ENCODE measurements around the gene MRAS.
"Not testable (repeated sequence)": the region's sequence is repeated elsewhere in the genome, so short reads cannot be mapped to it uniquely, and the experiment has no call there.

The MRAS gene

DNA sequence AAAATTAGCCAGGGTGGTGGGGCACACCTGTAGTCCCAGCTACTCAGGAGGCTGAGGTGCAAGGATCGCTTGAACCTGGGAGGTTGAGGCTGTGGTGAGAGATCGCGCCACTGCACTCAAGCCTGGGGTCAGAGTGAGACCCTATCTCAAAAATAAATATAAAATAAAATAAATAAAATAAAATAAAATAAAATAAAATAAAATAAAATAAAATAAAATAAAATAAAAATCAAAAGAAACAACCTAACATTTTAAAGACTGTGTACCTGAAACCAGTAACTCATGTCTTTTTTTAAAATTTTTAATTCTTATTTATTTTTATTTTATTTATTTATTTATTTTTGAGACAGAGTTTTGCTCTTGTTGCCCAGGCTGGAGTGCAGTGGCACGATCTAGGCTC, 78.4 kb downstream of the MRAS start:
- not testable (repeated sequence) for H2BK5ac ChIP-seq (ENCODE audit: low read depth, low read length, poor library complexity, severe bottlenecking); H3K27me3 ChIP-seq (ENCODE audit: control insufficient read depth in 1 of 2, insufficient read depth in 1 of 2, low read length in 2 of 2); H3K36me3 ChIP-seq (ENCODE audit: control insufficient read depth in 1 of 2, insufficient read depth in 2 of 2, low read depth in 1 of 2, low read length in 2 of 2); H2BK15ac ChIP-seq (ENCODE audit: low read depth, poor library complexity, severe bottlenecking); H3K18ac ChIP-seq (ENCODE audit: low read depth in 1 of 2, low read length in 2 of 2); H3K27ac ChIP-seq (ENCODE audit: low read length, poor library complexity, severe bottlenecking); H2BK12ac ChIP-seq (ENCODE audit: low read length in 2 of 2); H3K4me2 ChIP-seq (ENCODE audit: low read length, poor library complexity, severe bottlenecking); DNase-seq; H3K79me1 ChIP-seq (replicated peaks; ENCODE audit: low read length, poor library complexity, severe bottlenecking); H3K4me3 ChIP-seq (ENCODE audit: insufficient read depth in 1 of 2, low read depth in 1 of 2, low read length in 2 of 2); H3K14ac ChIP-seq (ENCODE audit: low read length in 2 of 2); H3K9ac ChIP-seq (ENCODE audit: low read length); H4K91ac ChIP-seq (ENCODE audit: low read length); H3K4ac ChIP-seq (ENCODE audit: low read depth in 1 of 2, low read length in 2 of 2); H3K23ac ChIP-seq (ENCODE audit: low read length in 2 of 2); H2AFZ ChIP-seq (ENCODE audit: low read depth, low read length); H3K9me3 ChIP-seq (ENCODE audit: control insufficient read depth, low read length); H2BK120ac ChIP-seq (ENCODE audit: low read depth, low read length); H2AK5ac ChIP-seq (ENCODE audit: low read length, severe bottlenecking); H4K8ac ChIP-seq (ENCODE audit: low read length); H3K4me1 ChIP-seq (ENCODE audit: control insufficient read depth, insufficient read depth, low read depth, low read length)
- WGBS = 100% methylated on average over 1 of the region's 4 CpGs

DNA sequence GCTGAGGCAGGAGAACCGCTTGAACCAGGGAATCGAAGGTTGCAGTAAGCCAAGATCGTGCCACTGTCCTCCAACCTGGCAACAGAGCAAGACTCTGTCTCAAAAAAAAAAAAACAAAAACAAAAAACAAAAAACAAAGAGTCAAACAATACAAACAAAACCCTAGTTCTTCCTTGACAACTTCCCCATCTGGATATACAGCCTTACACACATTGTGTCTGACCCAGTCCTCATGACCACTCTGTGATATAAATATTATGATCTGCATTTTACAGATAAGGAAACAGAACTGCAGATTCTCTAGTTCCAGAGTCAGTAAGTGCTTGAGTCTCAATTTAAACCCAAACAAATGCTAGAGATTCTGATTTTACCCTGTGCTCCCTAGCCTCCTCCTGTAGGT, 81.3 kb downstream of the MRAS start:
- H3K27ac ChIP-seq (ENCODE audit: low read length, poor library complexity, severe bottlenecking) = no peak overlapping the region
- H2AK5ac ChIP-seq (ENCODE audit: low read length, severe bottlenecking) = no peak overlapping the region
- no peak overlapping the region for H3K4me3 ChIP-seq (ENCODE audit: insufficient read depth in 1 of 2, low read depth in 1 of 2, low read length in 2 of 2)
- DNase-seq = no peak
- no peak overlapping the region for H2BK15ac ChIP-seq (ENCODE audit: low read depth, poor library complexity, severe bottlenecking)
- peaks cover 0 to 6% of the 10 kb centered on the region in 2 experiments for H3K36me3 ChIP-seq (ENCODE audit: control insufficient read depth in 1 of 2, insufficient read depth in 2 of 2, low read depth in 1 of 2, low read length in 2 of 2)
- no peak overlapping the region for H3K23ac ChIP-seq (ENCODE audit: low read length in 2 of 2)
- no peak overlapping the region for H4K91ac ChIP-seq (ENCODE audit: low read length)
- no peak overlapping the region for H2BK12ac ChIP-seq (ENCODE audit: low read length in 2 of 2)
- no peak overlapping the region for H2BK5ac ChIP-seq (ENCODE audit: low read depth, low read length, poor library complexity, severe bottlenecking)
- WGBS = 95% methylated on average over 3 of the region's 3 CpGs
- H2AFZ ChIP-seq (ENCODE audit: low read depth, low read length) = no peak overlapping the region
- no peak overlapping the region for H3K18ac ChIP-seq (ENCODE audit: low read depth in 1 of 2, low read length in 2 of 2)
- no peak overlapping the region for H3K4ac ChIP-seq (ENCODE audit: low read depth in 1 of 2, low read length in 2 of 2)
- H3K9me3 ChIP-seq (ENCODE audit: control insufficient read depth, low read length) = no peaks in the 10 kb centered on the region
- no peak overlapping the region for H3K9ac ChIP-seq (ENCODE audit: low read length)
- H3K27me3 ChIP-seq (ENCODE audit: control insufficient read depth in 1 of 2, insufficient read depth in 1 of 2, low read length in 2 of 2) = peaks cover 26 to 34% of the 10 kb centered on the region in 2 experiments
- no peak overlapping the region for H3K4me2 ChIP-seq (ENCODE audit: low read length, poor library complexity, severe bottlenecking)
- H3K4me1 ChIP-seq (ENCODE audit: control insufficient read depth, insufficient read depth, low read depth, low read length) = peaks cover 8% of the 10 kb centered on the region
- H4K8ac ChIP-seq (ENCODE audit: low read length) = no peak overlapping the region
- H3K14ac ChIP-seq (ENCODE audit: low read length in 2 of 2) = no peak overlapping the region
- no peak overlapping the region for H2BK120ac ChIP-seq (ENCODE audit: low read depth, low read length)
- no peaks in the 10 kb centered on the region for H3K79me1 ChIP-seq (replicated peaks; ENCODE audit: low read length, poor library complexity, severe bottlenecking)

DNA sequence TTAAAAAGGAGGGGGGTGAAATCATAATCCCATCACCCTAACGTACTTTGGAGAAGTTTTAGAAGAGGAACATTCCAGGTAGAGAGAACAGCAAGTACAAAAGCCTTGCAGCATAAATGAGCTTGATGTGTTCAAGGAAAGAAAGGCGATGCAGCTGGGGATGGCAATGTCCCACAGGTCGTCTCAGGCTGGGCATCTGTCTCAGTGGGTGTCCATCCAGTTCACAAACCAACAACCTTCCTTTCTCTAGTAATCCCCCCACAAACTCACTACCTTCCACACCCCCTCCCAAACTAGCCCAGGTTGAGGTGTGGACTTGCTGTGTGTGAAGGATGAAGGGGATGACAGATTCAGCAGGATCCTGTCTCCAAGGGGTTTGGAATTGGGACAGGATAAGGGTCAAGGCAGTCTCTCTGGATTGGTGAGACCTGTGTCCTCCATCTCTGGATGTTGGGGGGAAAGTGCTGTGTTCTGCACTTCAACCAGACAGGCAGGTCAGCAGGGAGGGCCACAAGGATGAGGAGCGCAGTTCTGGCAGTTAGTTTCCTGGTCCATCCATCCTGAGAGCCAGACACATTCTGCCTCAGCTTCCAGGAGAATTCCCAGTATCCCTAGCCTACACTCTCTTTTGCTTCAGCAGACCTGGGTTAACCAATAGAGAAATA, 84.3 kb downstream of the MRAS start:
- Histone ChIP-seq H3K9ac (ENCODE audit: low read length) (no peak overlapping the region), H3K23ac (ENCODE audit: low read length in 2 of 2) (no peak overlapping the region), H3K14ac (ENCODE audit: low read length in 2 of 2) (no peak overlapping the region), H2BK120ac (ENCODE audit: low read depth, low read length) (no peak overlapping the region), H2BK15ac (ENCODE audit: low read depth, poor library complexity, severe bottlenecking) (no peak overlapping the region), H2BK5ac (ENCODE audit: low read depth, low read length, poor library complexity, severe bottlenecking) (no peak overlapping the region), H3K79me1 (replicated peaks; ENCODE audit: low read length, poor library complexity, severe bottlenecking) (no peaks in the 10 kb centered on the region), H2AK5ac (ENCODE audit: low read length, severe bottlenecking) (no peak overlapping the region), H2BK12ac (ENCODE audit: low read length in 2 of 2) (no peak overlapping the region), H2AFZ (ENCODE audit: low read depth, low read length) (no peak overlapping the region), H3K18ac (ENCODE audit: low read depth in 1 of 2, low read length in 2 of 2) (no peak overlapping the region), H4K91ac (ENCODE audit: low read length) (no peak overlapping the region), H3K27me3 (ENCODE audit: control insufficient read depth in 1 of 2, insufficient read depth in 1 of 2, low read length in 2 of 2) (peaks cover 47 to 64% of the 10 kb centered on the region in 2 experiments), H3K4me3 (ENCODE audit: insufficient read depth in 1 of 2, low read depth in 1 of 2, low read length in 2 of 2) (no peak overlapping the region), H3K4ac (ENCODE audit: low read depth in 1 of 2, low read length in 2 of 2) (no peak overlapping the region), H3K27ac (ENCODE audit: low read length, poor library complexity, severe bottlenecking) (no peak overlapping the region), H3K4me1 (ENCODE audit: control insufficient read depth, insufficient read depth, low read depth, low read length) (peaks cover 16% of the 10 kb centered on the region), H3K9me3 (ENCODE audit: control insufficient read depth, low read length) (no peaks in the 10 kb centered on the region), H3K4me2 (ENCODE audit: low read length, poor library complexity, severe bottlenecking) (no peak overlapping the region), H4K8ac (ENCODE audit: low read length) (no peak overlapping the region), H3K36me3 (ENCODE audit: control insufficient read depth in 1 of 2, insufficient read depth in 2 of 2, low read depth in 1 of 2, low read length in 2 of 2) (peaks cover 0 to 6% of the 10 kb centered on the region in 2 experiments)
- no peak for DNase-seq
- 87% methylated on average over 4 of the region's 4 CpGs for WGBS

DNA sequence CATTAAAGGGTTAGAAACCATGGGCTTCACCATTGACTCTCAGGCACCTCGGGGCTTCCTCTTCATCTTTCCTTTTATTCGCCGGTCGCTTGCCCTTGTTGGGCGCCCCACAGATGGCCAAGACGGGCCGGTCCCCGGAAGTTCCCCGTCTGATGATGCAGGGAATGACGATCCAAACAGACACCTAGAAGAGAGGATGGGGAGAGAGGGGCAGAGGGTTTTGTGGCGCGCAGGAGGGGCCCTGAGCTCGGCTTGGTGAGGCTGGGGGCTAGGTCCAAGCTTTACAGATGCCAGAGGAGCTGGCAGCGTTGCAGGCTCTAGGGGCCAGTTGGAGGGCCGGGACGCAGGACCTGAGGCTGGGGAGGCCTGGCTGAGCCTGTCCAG, 85.5 kb downstream of the MRAS start:
- Histone ChIP-seq H3K79me1 (replicated peaks; ENCODE audit: low read length, poor library complexity, severe bottlenecking) (no peaks in the 10 kb centered on the region), H3K27ac (ENCODE audit: low read length, poor library complexity, severe bottlenecking) (no peak overlapping the region), H4K8ac (ENCODE audit: low read length) (no peak overlapping the region), H3K14ac (ENCODE audit: low read length in 2 of 2) (no peak overlapping the region), H3K36me3 (ENCODE audit: control insufficient read depth in 1 of 2, insufficient read depth in 2 of 2, low read depth in 1 of 2, low read length in 2 of 2) (peaks cover 0 to 6% of the 10 kb centered on the region in 2 experiments), H4K91ac (ENCODE audit: low read length) (no peak overlapping the region), H3K27me3 (ENCODE audit: control insufficient read depth in 1 of 2, insufficient read depth in 1 of 2, low read length in 2 of 2) (peaks cover 47 to 71% of the 10 kb centered on the region in 2 experiments), H2AK5ac (ENCODE audit: low read length, severe bottlenecking) (no peak overlapping the region), H3K18ac (ENCODE audit: low read depth in 1 of 2, low read length in 2 of 2) (no peak overlapping the region), H3K4me2 (ENCODE audit: low read length, poor library complexity, severe bottlenecking) (no peak overlapping the region), H2BK12ac (ENCODE audit: low read length in 2 of 2) (no peak overlapping the region), H3K23ac (ENCODE audit: low read length in 2 of 2) (peak overlapping the region in 1 of 2 experiments; percentile 29), H3K4me3 (ENCODE audit: insufficient read depth in 1 of 2, low read depth in 1 of 2, low read length in 2 of 2) (peak overlapping the region; percentile 8 to 80), H2BK5ac (ENCODE audit: low read depth, low read length, poor library complexity, severe bottlenecking) (no peak overlapping the region), H3K9ac (ENCODE audit: low read length) (no peak overlapping the region), H3K4me1 (ENCODE audit: control insufficient read depth, insufficient read depth, low read depth, low read length) (peaks cover 16% of the 10 kb centered on the region), H2BK120ac (ENCODE audit: low read depth, low read length) (no peak overlapping the region), H2BK15ac (ENCODE audit: low read depth, poor library complexity, severe bottlenecking) (no peak overlapping the region), H3K4ac (ENCODE audit: low read depth in 1 of 2, low read length in 2 of 2) (no peak overlapping the region), H2AFZ (ENCODE audit: low read depth, low read length) (no peak overlapping the region), H3K9me3 (ENCODE audit: control insufficient read depth, low read length) (no peaks in the 10 kb centered on the region)
- WGBS = 48% methylated on average over 16 of the region's 16 CpGs
- DNase-seq = no peak
